Body of pancreas (tissue), 4 donors: ENCODE measurements around the gene HHEX. TPM values are rescaled to one million over a fixed set of nuclear protein-coding genes. Genes with fewer than 3 reads are reported as not detected.

Experiments
- ATAC-seq: fragments of 150-250 bp; one replicate; pipeline ENCODE4 v1.9.1; 2016
- DNase-seq, 4 donors: peaks; one replicate each; pipeline ENCODE4 v3.0.0-alpha.2; 2019
- H3K27ac ChIP-seq, 4 donors: fragments of 200-600 bp; sonication (generic); 1 replicate in 3 of 4; 2 replicates in 1 of 4; pipeline versions ENCODE4 v1.5.1 to v1.6.1; 2016 to 2019; ENCODE audit warnings: mild to moderate bottlenecking in 1 of 4, mixed read lengths in 1 of 4, moderate library complexity in 1 of 4
- H3K27me3 ChIP-seq, 2 donors: fragments of 200-600 bp; sonication (generic); one replicate each; pipeline ENCODE4 v1.6.0; 2016; ENCODE audit warnings: mild to moderate bottlenecking in 1 of 2
- H3K36me3 ChIP-seq, 2 donors: fragments of 200-600 bp; sonication (generic); replicated peaks in 1 of 2; 2 replicates each; pipeline ENCODE4 v1.5.1; 2016; ENCODE audit warnings: low read depth in 2 of 2; ENCODE audit not compliant: insufficient read depth in 1 of 2
- H3K4me1 ChIP-seq: fragments of 200-600 bp; sonication (generic); one replicate; pipeline ENCODE4 v1.6.0; 2016
- H3K4me3 ChIP-seq, 2 donors: fragments of 200-600 bp; sonication (generic); 1 replicate in 1 of 2; 2 replicates in 1 of 2; pipeline ENCODE4 v1.5.1; 2016 to 2019
- H3K9me3 ChIP-seq, 3 donors: fragments of 200-600 bp; sonication (generic); 1 replicate in 2 of 3; 2 replicates in 1 of 3; pipeline ENCODE4 v1.5.1; 2016
- POLR2A ChIP-seq, 3 donors: fragments of 450-650 bp; IDR thresholded peaks; one replicate each; pipeline ENCODE4 v1.6.1; 2016; ENCODE audit warnings: antibody characterized with exemption in 3 of 3, mild to moderate bottlenecking in 2 of 3
- WGBS, 2 donors: methylation state at CpG; one replicate each; pipeline ENCODE4 v1.1.5; 2017; 5-methylcytosine and 5-hydroxymethylcytosine counted together
- intact Hi-C: fragments of 100-400 bp; cut with DNase I; formaldehyde crosslinking; loops from one replicate; pipeline ENCODE4 v1.15.1; 2023
- total RNA-seq, 2 donors: library from RNA; depleted of rRNA; stranded (reverse); fragments of >200 nt; gene quantifications; one replicate each; pipeline ENCODE4 v1.1.0, GENCODE V29; 2016
- TF ChIP-seq, protein P1 (sequence below), 7 experiments: fragments of 450-650 bp in 4 of 7; fragments of 200-600 bp in 3 of 7; sonication (generic) in 3 of 7; IDR thresholded peaks; one replicate each; pipeline ENCODE4 v1.5.1; 2016 to 2019; ENCODE audit warnings: antibody characterized with exemption in 7 of 7

The HHEX gene
- total RNA-seq, 2 donors from 2014 or later = 33.5 to 37.9 TPM

DNA sequence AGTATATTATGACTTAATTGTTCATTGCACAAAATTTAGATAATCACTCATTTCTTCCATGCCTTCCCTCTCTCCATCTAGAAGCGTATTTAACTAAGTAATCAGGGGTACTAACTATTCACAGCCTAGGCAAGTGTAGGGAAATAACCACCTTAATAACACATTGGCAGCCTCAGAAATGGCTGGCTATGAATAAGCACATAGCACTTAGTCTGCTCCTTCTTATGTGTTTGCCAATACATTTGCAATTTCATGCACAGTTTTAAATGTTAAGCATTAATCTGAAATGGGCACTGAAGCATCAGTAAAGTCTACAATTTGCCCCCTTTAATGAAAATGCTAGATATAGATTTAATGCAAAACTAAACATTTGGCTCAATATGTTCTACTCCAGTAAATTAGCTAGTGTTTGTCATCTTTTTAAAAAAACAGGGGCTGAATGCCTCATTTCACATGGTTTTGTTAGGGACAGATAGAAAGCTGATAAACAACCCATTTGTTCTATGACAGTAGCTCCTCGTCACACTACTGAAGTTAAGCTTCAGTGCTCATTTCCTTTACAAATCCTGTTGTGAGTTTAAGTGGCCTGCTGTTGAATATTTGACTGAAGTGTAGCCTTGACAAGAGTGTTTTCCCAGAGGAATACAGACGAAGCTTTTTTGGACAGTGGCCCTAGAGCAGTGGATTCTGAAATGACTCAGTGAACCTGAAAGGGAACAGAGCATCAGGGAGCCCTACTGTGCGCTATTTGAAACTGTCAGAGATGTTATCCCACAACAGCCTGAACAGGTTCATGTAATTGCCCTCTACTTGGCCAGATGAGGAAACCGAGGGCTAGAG lies 30.5 kb downstream of the HHEX start:
- no peak overlapping the region for H3K4me3 ChIP-seq
- H3K4me1 ChIP-seq = peaks cover 6% of the 10 kb centered on the region
- no peaks in the 10 kb centered on the region for H3K36me3 ChIP-seq
- H3K27ac ChIP-seq = no peak overlapping the region
- H3K9me3 ChIP-seq = no peaks in the 10 kb centered on the region
- TF ChIP-seq, protein P1, sequence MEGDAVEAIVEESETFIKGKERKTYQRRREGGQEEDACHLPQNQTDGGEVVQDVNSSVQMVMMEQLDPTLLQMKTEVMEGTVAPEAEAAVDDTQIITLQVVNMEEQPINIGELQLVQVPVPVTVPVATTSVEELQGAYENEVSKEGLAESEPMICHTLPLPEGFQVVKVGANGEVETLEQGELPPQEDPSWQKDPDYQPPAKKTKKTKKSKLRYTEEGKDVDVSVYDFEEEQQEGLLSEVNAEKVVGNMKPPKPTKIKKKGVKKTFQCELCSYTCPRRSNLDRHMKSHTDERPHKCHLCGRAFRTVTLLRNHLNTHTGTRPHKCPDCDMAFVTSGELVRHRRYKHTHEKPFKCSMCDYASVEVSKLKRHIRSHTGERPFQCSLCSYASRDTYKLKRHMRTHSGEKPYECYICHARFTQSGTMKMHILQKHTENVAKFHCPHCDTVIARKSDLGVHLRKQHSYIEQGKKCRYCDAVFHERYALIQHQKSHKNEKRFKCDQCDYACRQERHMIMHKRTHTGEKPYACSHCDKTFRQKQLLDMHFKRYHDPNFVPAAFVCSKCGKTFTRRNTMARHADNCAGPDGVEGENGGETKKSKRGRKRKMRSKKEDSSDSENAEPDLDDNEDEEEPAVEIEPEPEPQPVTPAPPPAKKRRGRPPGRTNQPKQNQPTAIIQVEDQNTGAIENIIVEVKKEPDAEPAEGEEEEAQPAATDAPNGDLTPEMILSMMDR (IDR thresholded peaks at IDR 0.05) = no peak
- no peak for TF ChIP-seq POLR2A (IDR thresholded peaks at IDR 0.05)
- WGBS, 2 donors = 60% methylated on average over 5 of the region's 5 CpGs
- DNase-seq = no peak
- no peak for ATAC-seq
- no peaks in the 10 kb centered on the region for H3K27me3 ChIP-seq
- intact Hi-C loops = no loop called here

DNA sequence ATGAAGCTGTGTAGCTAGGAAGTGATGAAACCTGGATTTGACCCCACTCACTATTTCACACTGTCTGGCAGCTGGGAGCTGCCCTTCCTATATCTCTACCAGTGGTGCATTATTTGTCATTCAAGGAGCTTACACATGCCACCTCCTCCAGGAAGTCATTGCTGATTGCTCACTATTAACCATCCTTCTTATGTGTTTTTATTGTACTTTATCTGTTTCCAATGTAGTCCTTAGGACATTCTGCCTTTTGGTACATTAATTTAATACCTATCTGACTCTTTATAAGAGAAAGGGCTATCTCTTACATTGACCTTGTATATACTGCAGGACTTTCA lies 31.0 kb downstream of the HHEX start:
- DNase-seq (no peak), ATAC-seq (no peak)
- intact Hi-C loops = no loop called here
- Histone ChIP-seq H3K36me3 (no peaks in the 10 kb centered on the region), H3K27me3 (no peaks in the 10 kb centered on the region), H3K4me3 (no peak overlapping the region), H3K4me1 (peaks cover 2% of the 10 kb centered on the region), H3K27ac (no peak overlapping the region), H3K9me3 (no peaks in the 10 kb centered on the region)
- TF ChIP-seq POLR2A (IDR thresholded peaks at IDR 0.05) = no peak
- TF ChIP-seq, protein P1 (IDR thresholded peaks at IDR 0.05) = no peak

DNA sequence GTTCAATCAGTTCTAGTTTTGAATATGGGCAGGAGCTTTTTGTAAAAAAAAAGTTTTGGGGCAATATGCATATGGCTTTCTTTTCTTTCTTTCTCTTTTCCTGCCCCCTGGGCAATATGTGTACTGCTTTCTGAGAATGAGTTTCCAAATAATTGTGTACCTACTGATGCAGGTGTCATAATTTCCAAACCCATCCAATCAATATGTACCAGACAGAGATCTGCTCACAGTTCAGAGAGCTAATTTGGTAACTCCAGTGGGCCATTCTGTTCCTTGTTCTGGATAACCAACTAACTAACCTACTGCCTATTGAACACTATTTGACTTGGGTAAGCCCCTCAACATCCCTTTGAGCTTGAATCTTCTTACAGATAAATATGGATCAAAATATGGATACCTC lies 32.6 kb downstream of the HHEX start:
- H3K27ac ChIP-seq = no peak overlapping the region
- H3K4me3 ChIP-seq = no peak overlapping the region
- intact Hi-C loops = no loop called here
- no peak for DNase-seq
- TF ChIP-seq POLR2A (IDR thresholded peaks at IDR 0.05) = no peak
- TF ChIP-seq, protein P1 (IDR thresholded peaks at IDR 0.05) = no peak
- no peaks in the 10 kb centered on the region for H3K9me3 ChIP-seq
- no peaks in the 10 kb centered on the region for H3K36me3 ChIP-seq
- no peaks in the 10 kb centered on the region for H3K27me3 ChIP-seq
- no peak for ATAC-seq
- peaks cover 6% of the 10 kb centered on the region for H3K4me1 ChIP-seq

DNA sequence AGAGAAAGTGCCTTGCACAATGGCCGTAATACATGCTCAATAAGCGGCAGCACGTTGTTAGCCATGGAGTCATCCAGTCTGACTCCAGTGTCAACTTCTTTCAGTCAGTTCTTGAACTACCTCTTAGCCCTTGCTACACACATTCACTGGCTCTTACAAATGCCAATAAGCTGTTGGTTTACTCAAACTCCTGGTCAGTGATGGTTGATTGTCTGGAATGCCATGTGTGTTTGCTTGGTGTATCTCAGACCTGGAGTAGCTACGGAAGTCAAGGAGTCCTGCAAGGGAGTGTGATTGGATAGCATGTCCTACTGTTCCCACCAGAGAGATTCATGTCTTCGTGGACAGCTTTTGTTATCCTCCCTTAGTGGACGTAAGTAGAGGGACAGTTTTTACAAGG lies 37.4 kb downstream of the HHEX start:
- Histone ChIP-seq H3K27ac (peak overlapping the region in 1 of 4 donors; percentile 50), H3K4me1 (peaks cover 12% of the 10 kb centered on the region), H3K36me3 (no peaks in the 10 kb centered on the region), H3K4me3 (no peak overlapping the region), H3K9me3 (no peaks in the 10 kb centered on the region), H3K27me3 (no peaks in the 10 kb centered on the region)
- no peak for DNase-seq
- peak; percentile 18 for ATAC-seq
- TF ChIP-seq, protein P1 (IDR thresholded peaks at IDR 0.05) = no peak
- no peak for TF ChIP-seq POLR2A (IDR thresholded peaks at IDR 0.05)
- intact Hi-C loops = no loop called here
- WGBS, 2 donors = 58 to 74% methylated on average over 6 of the region's 6 CpGs

DNA sequence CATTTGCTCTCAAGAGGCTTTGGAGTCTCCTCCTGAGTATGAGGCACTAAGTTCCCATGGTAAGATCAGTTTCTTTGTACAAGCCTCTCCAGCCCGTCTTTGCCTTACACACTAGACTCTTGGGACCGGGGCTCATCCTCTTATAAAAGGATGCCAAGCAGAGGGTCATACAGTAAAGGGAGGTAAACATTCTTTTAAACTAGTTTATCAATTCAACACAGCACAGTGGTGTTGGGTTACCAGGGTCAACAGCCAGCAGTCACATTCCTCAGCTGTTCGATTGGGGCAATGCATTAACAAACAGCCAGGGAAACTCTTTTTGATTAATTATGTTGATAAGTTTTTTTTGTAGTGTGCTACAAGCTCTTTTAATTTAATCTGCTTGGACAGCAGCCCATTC lies 37.8 kb downstream of the HHEX start:
- ATAC-seq = peak; percentile 60
- no peak for DNase-seq
- WGBS, 2 donors = 26 to 30% methylated on average over 3 of the region's 3 CpGs

More for the DNA sequence above, 37.8 kb downstream of the HHEX start:
- peak overlapping the region in 1 of 4 donors; percentile 50 for H3K27ac ChIP-seq
- intact Hi-C loops = no loop called here
- H3K4me1 ChIP-seq = peaks cover 12% of the 10 kb centered on the region
- H3K9me3 ChIP-seq = no peaks in the 10 kb centered on the region
- H3K36me3 ChIP-seq = no peaks in the 10 kb centered on the region
- no peak overlapping the region for H3K4me3 ChIP-seq
- TF ChIP-seq, protein P1 (IDR thresholded peaks at IDR 0.05) = peak in 1 of 7 experiments; percentile 2
- no peak for TF ChIP-seq POLR2A (IDR thresholded peaks at IDR 0.05)
- H3K27me3 ChIP-seq = no peaks in the 10 kb centered on the region
